Right ventricle myocardium superior (tissue), 1 donor: ENCODE measurements around the gene OOSP2. TPM values are rescaled to one million over a fixed set of nuclear protein-coding genes. Genes with fewer than 3 reads are reported as not detected.
A peak's percentile ranks its signal among the peaks of the same experiment; 100 is the strongest.
"Not testable (repeated sequence)": the region's sequence is repeated elsewhere in the genome, so short reads cannot be mapped to it uniquely, and the experiment has no call there.

Source experiments
- ATAC-seq: fragments of 200-7000 bp; cut with Tn5 transposase; one replicate; pipeline ENCODE4 v1.9.1; 2020; ENCODE audit warnings: mild to moderate bottlenecking; ENCODE audit not compliant: poor library complexity
- DNase-seq: peaks from one replicate; pipeline ENCODE4 v3.0.0-alpha.2; 2020
- intact Hi-C: fragments of 100-400 bp; cut with DNase I; formaldehyde crosslinking; loops from one replicate; pipeline ENCODE4 v1.11.2; 2022
- total RNA-seq: library from RNA; stranded (reverse); fragmentation: NEBNext Ultra II Directional; extraction: Animal tissue kit (Norgen Biotek cat#: 25700); gene quantifications from one replicate; pipeline ENCODE4 v1.2.1, GENCODE V29; 2021
- donor health status: DM: no; HTN: yes; CAD: no; lungs with severe emphysema.

The OOSP2 gene
- total RNA-seq, 1 donor from 2014 or later: not detected

GRCh38 chr11:60071644-60072043, 31.4 kb downstream of the OOSP2 start:
- ATAC-seq, DNase-seq, intact Hi-C loops: not testable (repeated sequence)

- DNase-seq (no peak), ATAC-seq (no peak)
- intact Hi-C loops: no loop called here
These were observed 37.1 kb downstream of the OOSP2 start for GRCh38 chr11:60077216-60077817.

GRCh38 chr11:60077981-60078380, 37.8 kb downstream of the OOSP2 start:
- intact Hi-C loops: no loop called here
- ATAC-seq (no peak), DNase-seq (no peak)

- intact Hi-C loops: no loop called here
- no peak for ATAC-seq
- no peak for DNase-seq
These were observed 38.5 kb downstream of the OOSP2 start for GRCh38 chr11:60078745-60079144.

- ATAC-seq: no peak
- DNase-seq: no peak
- intact Hi-C loops: no loop called here
These were observed 40.3 kb downstream of the OOSP2 start for GRCh38 chr11:60080535-60080934.

- intact Hi-C loops: no loop called here
- ATAC-seq (no peak), DNase-seq (no peak)
These were observed 44.5 kb downstream of the OOSP2 start for GRCh38 chr11:60084631-60085273.

- intact Hi-C loops: no loop called here
- no peak for ATAC-seq
- no peak for DNase-seq
These were observed 45.7 kb downstream of the OOSP2 start for GRCh38 chr11:60085909-60086308.

GRCh38 chr11:60087239-60087638, 47.0 kb downstream of the OOSP2 start:
- ATAC-seq: peak; percentile 56
- intact Hi-C loops: no loop called here
- no peak for DNase-seq

GRCh38 chr11:60088364-60088763, 48.2 kb downstream of the OOSP2 start, which contains the start of gene MS4A2:
TSS of gene MS4A2 (plus strand) at chr11:60088664. CDS start at chr11:60088766, 102 bp downstream.
- DNase-seq (no peak), ATAC-seq (no peak)
- intact Hi-C loops: no loop called here

GRCh38 chr11:60095477-60096120, 55.4 kb downstream of the OOSP2 start:
- ATAC-seq: no peak
- DNase-seq: no peak
- intact Hi-C loops: no loop called here

- no peak for DNase-seq
- intact Hi-C loops: no loop called here
- no peak for ATAC-seq
These were observed 57.0 kb downstream of the OOSP2 start for GRCh38 chr11:60097189-60097588.

Other genes with a start within 250 kb of the OOSP2 start
- gene MRPL16, start 229.6 kb upstream of the OOSP2 start, total RNA-seq: 95.3 TPM
- gene CBLIF, start 194.9 kb upstream of the OOSP2 start, total RNA-seq: not detected
- not detected for gene TCN1, start 173.9 kb upstream of the OOSP2 start, total RNA-seq
- not detected for gene OOSP3, start 161.6 kb upstream of the OOSP2 start, total RNA-seq
- gene OOSP1, start 102.0 kb upstream of the OOSP2 start, total RNA-seq: not detected
- gene OOSP4A, start 76.4 kb upstream of the OOSP2 start, total RNA-seq: not detected
- not detected for gene OOSP4B, start 23.2 kb upstream of the OOSP2 start, total RNA-seq
- gene MS4A3, start 16.3 kb downstream of the OOSP2 start, total RNA-seq: not detected
- gene MS4A2, start 48.3 kb downstream of the OOSP2 start, total RNA-seq: 1.0 TPM
- 49.6 TPM for gene MS4A6A, start 142.7 kb downstream of the OOSP2 start, total RNA-seq
- gene MS4A4E, start 202.7 kb downstream of the OOSP2 start, total RNA-seq: 1.1 TPM
- 15.2 TPM for gene MS4A4A, start 240.3 kb downstream of the OOSP2 start, total RNA-seq